WERI-Rb-1 (cell line): ENCODE results near the gene IL11RA.
A peak's percentile ranks its signal among the peaks of the same experiment; 100 is the strongest.
"Not testable (repeated sequence)": the region's sequence is repeated elsewhere in the genome, so short reads cannot be mapped to it uniquely, and the experiment has no call there.

ENCODE experiments used
- DNase-seq: peaks from one replicate; pipeline ENCODE4 v3.0.0-alpha.2; 2020
- H3K27ac ChIP-seq: fragments of 250-450 bp; sonication (Bioruptor Pico); 2 replicates; pipeline ENCODE4 v1.5.1; 2020; ENCODE audit warnings: mild to moderate bottlenecking, moderate library complexity
- H3K27me3 ChIP-seq: fragments of 250-450 bp; sonication (Bioruptor Pico); 2 replicates; pipeline ENCODE4 v1.5.1; 2021; ENCODE audit warnings: mild to moderate bottlenecking, low read depth, moderate library complexity; ENCODE audit not compliant: insufficient read depth, severe bottlenecking
- H3K36me3 ChIP-seq: fragments of 250-450 bp; sonication (Bioruptor Pico); 2 replicates; pipeline ENCODE4 v1.5.1; 2020; ENCODE audit warnings: mild to moderate bottlenecking, moderate library complexity
- H3K4me3 ChIP-seq: 2 replicates; pipeline ENCODE4 v1.5.1; 2011; ENCODE audit warnings: low read depth, mild to moderate bottlenecking, control low read depth, low read length
- H3K9me3 ChIP-seq: fragments of 250-450 bp; sonication (Bioruptor Pico); 2 replicates; pipeline ENCODE4 v1.5.1; 2021; ENCODE audit warnings: mild to moderate bottlenecking, moderate library complexity; ENCODE audit not compliant: severe bottlenecking
- CTCF ChIP-seq: IDR thresholded peaks from 2 replicates; pipeline ENCODE4 v1.5.1; 2011; ENCODE audit warnings: low read depth, mild to moderate bottlenecking, control low read depth, inconsistent platforms, low read length

Gene IL11RA

GRCh38 chr9:34638138-34638445 lies 13.9 kb upstream of the IL11RA start:
- DNase-seq: no peak
- Histone ChIP-seq H3K27me3 (no peaks in the 10 kb centered on the region), H3K9me3 (no peaks in the 10 kb centered on the region), H3K4me3 (peak overlapping the region; percentile 80), H3K27ac (peak overlapping the region; percentile 1; the same call in 1 of the 2 replicates), H3K36me3 (peaks cover 10% of the 10 kb centered on the region)
- no peak for TF ChIP-seq CTCF

- not testable (repeated sequence) for H3K4me3 ChIP-seq, H3K27me3 ChIP-seq, H3K27ac ChIP-seq, DNase-seq, H3K9me3 ChIP-seq, H3K36me3 ChIP-seq
These were observed 12.7 kb upstream of the IL11RA start for GRCh38 chr9:34639322-34639721.

DNA sequence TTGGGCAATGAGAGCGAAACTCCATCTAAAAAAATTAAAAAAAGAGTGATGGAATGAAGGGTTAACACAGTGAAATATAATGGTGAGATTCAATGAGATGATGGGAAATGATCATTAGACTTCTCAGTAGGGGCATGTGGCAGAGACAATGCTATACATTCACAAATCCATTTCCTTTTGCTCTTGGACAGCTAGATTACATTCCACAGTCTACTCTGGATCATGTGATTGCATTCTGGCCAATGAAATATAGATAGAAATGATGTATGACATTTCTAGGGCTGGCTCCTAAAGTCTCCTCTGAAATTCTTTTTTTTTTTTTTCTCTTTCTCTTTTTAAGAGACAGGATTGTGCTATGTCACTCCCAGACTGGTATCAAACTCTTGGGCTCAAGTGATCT lies 9.3 kb upstream of the IL11RA start:
- no peak for DNase-seq
- no peak overlapping the region for H3K4me3 ChIP-seq
- no peak for TF ChIP-seq CTCF
- H3K9me3 ChIP-seq: no peaks in the 10 kb centered on the region
- no peak overlapping the region for H3K27ac ChIP-seq
- no peaks in the 10 kb centered on the region for H3K36me3 ChIP-seq
- no peaks in the 10 kb centered on the region for H3K27me3 ChIP-seq

DNA sequence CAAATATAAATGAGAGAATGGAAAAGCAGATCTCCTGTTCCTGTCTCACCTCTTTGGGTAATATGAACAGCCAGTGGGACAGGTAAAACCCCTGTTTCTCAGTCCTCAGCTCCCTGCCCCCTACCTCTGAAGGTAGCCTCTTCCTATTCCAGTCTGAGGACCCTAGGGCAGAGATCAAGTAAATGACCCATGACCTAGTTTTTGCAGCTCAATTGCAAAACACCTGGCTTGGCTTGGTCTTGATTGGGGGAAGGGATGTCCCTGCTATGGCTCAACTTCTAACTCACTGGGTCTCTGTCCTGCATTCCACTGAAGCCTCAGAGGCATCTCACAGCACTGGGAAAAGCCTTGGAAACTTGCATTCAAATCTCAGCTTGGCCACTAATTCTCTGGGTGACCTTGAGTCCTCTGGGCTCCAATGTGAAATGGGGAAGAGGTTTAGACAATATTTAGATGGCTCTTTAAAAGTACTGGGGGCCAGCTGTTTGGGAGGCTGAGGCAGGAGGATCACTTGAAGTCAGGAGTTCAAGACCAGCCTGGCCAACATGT lies 7.1 kb upstream of the IL11RA start:
- no peaks in the 10 kb centered on the region for H3K9me3 ChIP-seq
- H3K27me3 ChIP-seq: no peaks in the 10 kb centered on the region
- H3K36me3 ChIP-seq: peaks cover 15% of the 10 kb centered on the region
- no peak for DNase-seq
- H3K4me3 ChIP-seq: no peak overlapping the region
- H3K27ac ChIP-seq: no peak overlapping the region
- TF ChIP-seq CTCF: no peak

DNA sequence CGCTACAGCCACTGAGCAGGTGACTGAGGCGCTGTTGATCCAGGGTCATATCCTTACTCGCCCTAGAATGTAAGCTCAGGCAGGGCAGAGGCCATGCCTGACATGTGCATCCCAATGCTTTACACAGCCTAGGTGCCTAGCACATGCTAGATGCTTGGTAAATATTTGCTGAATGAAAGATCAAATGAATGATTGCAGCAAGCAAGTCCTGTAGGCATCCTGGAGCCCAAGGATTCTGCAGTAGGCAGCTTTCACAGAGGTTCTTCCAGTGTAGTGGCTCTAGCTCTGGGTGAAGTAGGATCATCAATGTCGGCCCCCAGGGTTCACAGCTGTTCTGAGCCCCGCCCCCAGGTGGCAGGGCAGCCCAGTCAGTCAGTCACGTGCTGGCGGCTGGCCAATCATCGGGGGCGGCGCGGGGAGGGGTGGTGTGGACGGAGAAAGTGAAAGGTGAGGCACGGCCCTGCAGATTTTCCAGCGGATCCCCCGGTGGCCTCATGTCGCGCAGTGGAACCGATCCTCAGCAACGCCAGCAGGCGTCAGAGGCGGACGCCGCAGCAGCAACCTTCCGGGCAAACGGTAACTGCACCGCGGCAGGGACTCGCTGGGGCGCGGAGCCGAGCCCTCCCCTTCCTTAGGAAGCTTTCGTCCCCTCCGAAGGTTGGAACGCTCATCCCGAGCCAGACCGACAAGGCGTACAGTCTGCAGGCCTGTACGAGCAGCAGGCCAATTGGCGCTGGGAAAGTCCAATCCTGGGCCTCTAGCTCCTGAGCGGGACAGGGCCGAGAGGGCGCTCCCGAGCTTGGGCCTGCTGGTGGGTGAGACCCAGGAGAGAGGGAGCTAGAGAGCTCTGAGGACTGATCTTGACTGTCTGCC lies 5.5 kb upstream of the IL11RA start, which contains the start of gene GALT:
GALT (plus strand) TSS at position 465 of the 873 bp plus-strand sequence; CDS start at position 495, 30 bp downstream.
- H3K9me3 ChIP-seq: no peaks in the 10 kb centered on the region

More for the DNA sequence above, 5.5 kb upstream of the IL11RA start, which contains the start of gene GALT:
- Histone ChIP-seq H3K36me3 (peaks cover 15% of the 10 kb centered on the region), H3K27me3 (no peaks in the 10 kb centered on the region), H3K4me3 (peak within 1 kb of the TSS; percentile 68), H3K27ac (peak within 1 kb of the TSS; percentile 69)
- TF ChIP-seq CTCF: peak; percentile 73
- DNase-seq: peak; percentile 97
